ENCODE results near the gene ITSN1. TPM values are rescaled to one million over a fixed set of nuclear protein-coding genes. Genes with fewer than 3 reads are reported as not detected.
A peak's percentile ranks its signal among the peaks of the same experiment; 100 is the strongest.

ITSN1 gene
- total RNA-seq, 2 donors from 2014 or later: 15.0 to 47.5 TPM

DNA sequence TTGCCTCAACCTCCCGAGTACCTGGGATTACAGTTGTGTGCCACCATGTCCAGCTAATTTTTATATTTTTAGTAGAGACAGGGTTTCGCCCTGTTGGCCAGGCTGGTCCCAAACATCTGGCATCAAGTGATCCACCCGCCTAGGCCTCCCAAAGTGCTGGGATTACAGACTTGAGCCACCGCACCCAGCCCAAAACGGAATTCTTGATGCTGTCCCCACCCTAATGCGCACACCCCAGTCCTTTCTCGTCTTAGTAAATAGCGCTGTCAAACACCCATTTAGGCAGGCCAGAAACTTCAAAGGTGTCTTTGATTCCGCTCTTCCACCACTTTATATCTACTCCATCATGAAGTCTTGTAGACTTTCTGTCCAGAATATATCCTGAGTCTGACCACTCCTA, 35.1 kb downstream of the ITSN1 start:
- no peak overlapping the region for H3K27ac ChIP-seq
- no peaks in the 10 kb centered on the region for H3K4me1 ChIP-seq
- TF ChIP-seq POLR2A (IDR thresholded peaks at IDR 0.05): no peak
- TF ChIP-seq, protein P1, sequence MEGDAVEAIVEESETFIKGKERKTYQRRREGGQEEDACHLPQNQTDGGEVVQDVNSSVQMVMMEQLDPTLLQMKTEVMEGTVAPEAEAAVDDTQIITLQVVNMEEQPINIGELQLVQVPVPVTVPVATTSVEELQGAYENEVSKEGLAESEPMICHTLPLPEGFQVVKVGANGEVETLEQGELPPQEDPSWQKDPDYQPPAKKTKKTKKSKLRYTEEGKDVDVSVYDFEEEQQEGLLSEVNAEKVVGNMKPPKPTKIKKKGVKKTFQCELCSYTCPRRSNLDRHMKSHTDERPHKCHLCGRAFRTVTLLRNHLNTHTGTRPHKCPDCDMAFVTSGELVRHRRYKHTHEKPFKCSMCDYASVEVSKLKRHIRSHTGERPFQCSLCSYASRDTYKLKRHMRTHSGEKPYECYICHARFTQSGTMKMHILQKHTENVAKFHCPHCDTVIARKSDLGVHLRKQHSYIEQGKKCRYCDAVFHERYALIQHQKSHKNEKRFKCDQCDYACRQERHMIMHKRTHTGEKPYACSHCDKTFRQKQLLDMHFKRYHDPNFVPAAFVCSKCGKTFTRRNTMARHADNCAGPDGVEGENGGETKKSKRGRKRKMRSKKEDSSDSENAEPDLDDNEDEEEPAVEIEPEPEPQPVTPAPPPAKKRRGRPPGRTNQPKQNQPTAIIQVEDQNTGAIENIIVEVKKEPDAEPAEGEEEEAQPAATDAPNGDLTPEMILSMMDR (IDR thresholded peaks at IDR 0.05): no peak
- no peaks in the 10 kb centered on the region for H3K9me3 ChIP-seq
- 93 to 94% methylated on average over 9 of the region's 9 CpGs for WGBS, 2 donors
- H3K36me3 ChIP-seq (replicated peaks in 1 of 2; ENCODE audit: insufficient read depth in 1 of 2, low read depth in 2 of 2): no peaks in the 10 kb centered on the region
- no peak for ATAC-seq
- no peak for DNase-seq
- no peaks in the 10 kb centered on the region for H3K27me3 ChIP-seq
- H3K4me3 ChIP-seq: no peak overlapping the region
- intact Hi-C loops (cut with DNase I): no loop called here

DNA sequence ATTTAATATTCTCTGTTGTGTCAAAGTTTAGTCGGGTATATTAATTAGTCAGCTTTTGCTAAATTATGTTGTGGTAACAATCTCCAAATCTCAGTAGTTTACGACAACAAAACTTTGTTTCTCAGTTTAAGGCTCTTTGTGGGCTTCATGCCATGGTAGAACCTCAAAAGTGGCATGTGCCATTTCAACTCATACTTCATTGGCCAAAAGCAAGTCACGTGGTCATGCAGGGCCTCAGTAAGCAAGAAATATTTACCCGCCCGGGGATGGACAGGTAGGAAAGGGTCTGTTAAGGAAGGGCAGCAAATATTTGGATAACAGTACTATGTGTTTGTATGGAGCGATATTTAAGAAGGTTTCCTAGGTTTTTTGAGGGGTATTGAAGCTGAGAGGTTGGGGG, 38.6 kb downstream of the ITSN1 start:
- WGBS, 2 donors: 80 to 88% methylated on average over 6 of the region's 6 CpGs
- ATAC-seq: no peak
- no peak for DNase-seq
- Histone ChIP-seq H3K9me3 (no peaks in the 10 kb centered on the region), H3K4me1 (peaks cover 23% of the 10 kb centered on the region), H3K36me3 (replicated peaks in 1 of 2; ENCODE audit: insufficient read depth in 1 of 2, low read depth in 2 of 2) (no peaks in the 10 kb centered on the region), H3K4me3 (no peak overlapping the region), H3K27me3 (no peaks in the 10 kb centered on the region), H3K27ac (no peak overlapping the region)
- TF ChIP-seq, protein P1 (IDR thresholded peaks at IDR 0.05): no peak
- no peak for TF ChIP-seq POLR2A (IDR thresholded peaks at IDR 0.05)
- intact Hi-C loops (cut with DNase I): no loop called here

- Histone ChIP-seq H3K27ac (no peak overlapping the region), H3K4me1 (peaks cover 24% of the 10 kb centered on the region), H3K36me3 (replicated peaks in 1 of 2; ENCODE audit: insufficient read depth in 1 of 2, low read depth in 2 of 2) (no peaks in the 10 kb centered on the region), H3K4me3 (no peak overlapping the region), H3K9me3 (no peaks in the 10 kb centered on the region), H3K27me3 (no peaks in the 10 kb centered on the region)
- ATAC-seq: peak; percentile 33
- WGBS, 2 donors: 73 to 76% methylated on average over 4 of the region's 4 CpGs
- TF ChIP-seq, protein P1 (IDR thresholded peaks at IDR 0.05): no peak
- TF ChIP-seq POLR2A (IDR thresholded peaks at IDR 0.05): no peak
- intact Hi-C loops (cut with DNase I): no loop called here
- DNase-seq: no peak
These were observed 40.8 kb downstream of the ITSN1 start for GRCh38 chr21:33682992-33683627.

DNA sequence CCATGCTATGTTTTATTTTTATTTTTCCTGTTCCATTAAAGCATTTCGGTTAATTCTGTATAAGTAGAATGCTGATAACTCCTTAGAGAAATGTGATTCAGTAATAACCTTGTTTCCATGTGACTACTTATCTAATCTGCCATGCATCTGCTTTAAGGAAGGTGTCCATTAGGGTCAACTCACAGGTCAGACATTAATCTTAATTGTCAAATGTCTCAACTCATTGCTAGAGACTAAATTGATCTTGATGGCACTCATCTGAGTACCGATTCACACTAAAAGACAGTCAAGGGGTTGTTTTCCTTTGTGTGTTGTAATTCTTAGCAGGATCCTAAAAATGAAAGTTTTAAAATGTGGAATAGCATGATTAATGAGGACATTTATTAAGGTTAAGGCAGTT, 41.8 kb downstream of the ITSN1 start:
- H3K27ac ChIP-seq: peak overlapping the region in 2 of 4 donors; percentile 3 to 41
- no peaks in the 10 kb centered on the region for H3K36me3 ChIP-seq (replicated peaks in 1 of 2; ENCODE audit: insufficient read depth in 1 of 2, low read depth in 2 of 2)
- no peaks in the 10 kb centered on the region for H3K27me3 ChIP-seq
- H3K4me3 ChIP-seq: no peak overlapping the region
- 67 to 72% methylated on average over 2 of the region's 2 CpGs for WGBS, 2 donors
- no peaks in the 10 kb centered on the region for H3K9me3 ChIP-seq
- ATAC-seq: no peak
- DNase-seq: no peak
- peaks cover 24% of the 10 kb centered on the region for H3K4me1 ChIP-seq
- TF ChIP-seq, protein P1 (IDR thresholded peaks at IDR 0.05): no peak
- no peak for TF ChIP-seq POLR2A (IDR thresholded peaks at IDR 0.05)
- intact Hi-C loops (cut with DNase I): no loop called here

- Histone ChIP-seq H3K9me3 (no peaks in the 10 kb centered on the region), H3K4me1 (peaks cover 24% of the 10 kb centered on the region), H3K4me3 (no peak overlapping the region), H3K27me3 (no peaks in the 10 kb centered on the region), H3K27ac (peak overlapping the region in 2 of 4 donors; percentile 18 to 41), H3K36me3 (replicated peaks in 1 of 2; ENCODE audit: insufficient read depth in 1 of 2, low read depth in 2 of 2) (no peaks in the 10 kb centered on the region)
- no peak for ATAC-seq
- no peak for DNase-seq
- WGBS, 2 donors: 36% methylated on average over 5 of the region's 5 CpGs
- intact Hi-C loops (cut with DNase I): no loop called here
- no peak for TF ChIP-seq POLR2A (IDR thresholded peaks at IDR 0.05)
- TF ChIP-seq, protein P1 (IDR thresholded peaks at IDR 0.05): no peak
These were observed 42.7 kb downstream of the ITSN1 start for GRCh38 chr21:33684923-33685560.

All from body of pancreas (tissue), 4 donors.